Stimulated activated CD4-positive, alpha-beta T cell treated with anti-CD3 and anti-CD28 coated beads, Interleukin-12 subunit alpha, Interleukin-12 subunit beta, amount 100 ng/mL, for 4 hours (primary cell): ENCODE data around the gene STAB1.

Experiments used
- DNase-seq: peaks from one replicate; pipeline ENCODE4 v3.0.0-alpha.2; 2020

Gene STAB1

GRCh38 chr3:52507359-52507758, 12.2 kb downstream of the STAB1 start:
- DNase-seq = no peak

GRCh38 chr3:52509753-52510328, 14.7 kb downstream of the STAB1 start:
- no peak for DNase-seq

GRCh38 chr3:52511509-52511908, 16.4 kb downstream of the STAB1 start:
- DNase-seq = no peak

DNA sequence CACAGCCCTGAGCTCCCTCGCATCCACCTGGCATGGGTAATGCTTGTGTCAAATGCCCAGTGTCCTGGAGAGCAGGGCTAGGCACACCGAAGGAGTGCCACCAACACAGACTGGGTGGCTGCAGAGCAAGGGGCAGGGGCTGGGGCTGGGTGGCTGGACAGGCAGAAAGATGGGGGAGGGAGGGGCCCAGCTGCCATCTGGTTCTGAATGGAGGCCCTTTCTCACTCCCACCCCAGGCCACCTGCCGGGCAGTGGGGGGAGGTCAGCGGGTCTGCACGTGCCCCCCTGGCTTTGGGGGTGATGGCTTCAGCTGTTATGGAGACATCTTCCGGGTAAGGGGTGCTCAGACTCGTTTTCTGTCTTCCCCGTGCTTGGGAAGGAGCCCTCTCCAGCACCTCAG, 17.0 kb downstream of the STAB1 start:
- DNase-seq = no peak

GRCh38 chr3:52512727-52513126, 17.6 kb downstream of the STAB1 start:
- DNase-seq = no peak

DNA sequence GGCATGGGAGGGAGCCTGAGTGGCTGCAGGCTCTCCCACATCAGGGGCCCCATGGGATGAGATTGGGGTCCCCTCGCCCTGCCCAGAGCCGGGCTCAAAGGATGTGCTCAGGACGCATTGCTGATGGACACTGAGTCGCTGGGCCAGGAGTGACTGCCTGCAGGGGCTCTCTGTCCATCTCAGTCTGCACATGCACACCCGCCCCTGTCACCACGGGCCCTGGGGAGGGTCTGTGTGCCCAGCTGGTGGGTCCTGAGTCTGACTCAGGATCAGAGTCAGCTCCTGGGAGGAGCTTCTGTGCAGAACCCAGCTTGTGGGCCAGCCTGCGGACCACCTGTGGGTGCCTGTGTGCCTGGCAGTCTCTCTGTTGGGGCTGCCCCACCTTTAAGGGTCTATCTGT, 18.1 kb downstream of the STAB1 start:
- DNase-seq = no peak

DNA sequence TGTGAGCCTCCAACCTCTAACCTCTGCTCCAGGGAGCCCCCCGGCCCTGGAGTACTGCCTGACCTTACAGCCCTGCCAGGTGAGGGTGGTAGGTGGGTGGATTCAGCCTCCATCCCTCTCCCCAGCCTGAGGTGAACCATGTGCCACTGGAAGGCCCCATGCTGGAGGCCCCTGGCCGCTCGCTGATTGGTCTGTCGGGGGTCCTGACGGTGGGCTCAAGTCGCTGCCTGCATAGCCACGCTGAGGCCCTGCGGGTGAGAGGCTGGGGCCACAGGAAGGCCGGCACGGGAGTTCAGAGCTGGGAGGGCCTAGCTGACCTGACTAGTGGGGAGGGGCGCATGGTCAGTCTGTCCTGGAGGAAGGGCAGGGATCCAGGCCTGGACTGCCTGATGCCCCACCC, 19.4 kb downstream of the STAB1 start:
- DNase-seq = no peak

DNA sequence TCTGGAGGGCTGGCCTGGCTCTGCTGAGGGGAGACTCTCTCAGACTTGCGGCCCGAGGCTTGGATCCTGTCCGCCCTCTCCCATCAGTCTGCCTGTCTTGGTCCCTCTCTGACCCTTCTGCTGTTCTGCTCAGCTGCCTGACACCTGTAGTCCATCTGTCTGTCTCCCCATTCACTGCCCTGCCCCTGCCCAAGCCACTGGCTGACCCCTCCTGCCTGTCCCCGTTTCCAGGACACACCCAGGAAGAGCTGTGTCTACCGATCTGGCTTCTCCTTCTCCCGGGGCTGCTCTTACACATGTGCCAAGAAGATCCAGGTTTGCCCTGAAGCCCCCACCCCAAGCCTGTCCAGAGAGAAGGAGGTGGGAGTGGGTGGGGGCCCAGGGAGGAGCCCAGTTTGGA, 20.1 kb downstream of the STAB1 start:
- no peak for DNase-seq

- no peak for DNase-seq
Measured at GRCh38 chr3:52516509-52517195, 21.5 kb downstream of the STAB1 start.

- no peak for DNase-seq
Measured at GRCh38 chr3:52517796-52518722, 22.9 kb downstream of the STAB1 start.

- DNase-seq = no peak
Measured at GRCh38 chr3:52518723-52519444, 23.7 kb downstream of the STAB1 start.

- DNase-seq = no peak
Measured at GRCh38 chr3:52519445-52520140, 24.5 kb downstream of the STAB1 start.

DNA sequence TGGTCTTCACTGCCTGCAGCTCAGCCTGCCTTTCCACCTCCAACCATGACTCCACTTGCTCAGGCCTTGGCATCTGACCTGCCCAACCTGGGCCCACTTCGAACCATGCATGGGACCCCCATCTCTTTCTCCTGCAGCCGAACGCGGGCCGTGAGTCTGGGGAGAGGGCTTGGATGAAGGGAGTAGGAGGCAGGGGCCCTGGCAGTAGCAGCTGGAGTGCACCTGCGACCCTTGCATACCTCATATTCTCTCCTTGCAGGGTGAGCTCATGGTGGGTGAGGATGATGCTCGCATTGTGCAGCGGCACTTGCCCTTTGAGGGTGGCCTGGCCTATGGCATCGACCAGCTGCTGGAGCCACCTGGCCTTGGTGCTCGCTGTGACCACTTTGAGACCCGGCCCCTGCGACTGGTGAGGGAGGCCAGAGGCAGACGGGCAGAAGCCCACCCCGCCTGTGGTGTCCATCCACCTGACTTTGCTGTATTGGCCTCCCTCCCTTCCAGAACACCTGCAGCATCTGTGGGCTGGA, 25.1 kb downstream of the STAB1 start:
- no peak for DNase-seq

DNA sequence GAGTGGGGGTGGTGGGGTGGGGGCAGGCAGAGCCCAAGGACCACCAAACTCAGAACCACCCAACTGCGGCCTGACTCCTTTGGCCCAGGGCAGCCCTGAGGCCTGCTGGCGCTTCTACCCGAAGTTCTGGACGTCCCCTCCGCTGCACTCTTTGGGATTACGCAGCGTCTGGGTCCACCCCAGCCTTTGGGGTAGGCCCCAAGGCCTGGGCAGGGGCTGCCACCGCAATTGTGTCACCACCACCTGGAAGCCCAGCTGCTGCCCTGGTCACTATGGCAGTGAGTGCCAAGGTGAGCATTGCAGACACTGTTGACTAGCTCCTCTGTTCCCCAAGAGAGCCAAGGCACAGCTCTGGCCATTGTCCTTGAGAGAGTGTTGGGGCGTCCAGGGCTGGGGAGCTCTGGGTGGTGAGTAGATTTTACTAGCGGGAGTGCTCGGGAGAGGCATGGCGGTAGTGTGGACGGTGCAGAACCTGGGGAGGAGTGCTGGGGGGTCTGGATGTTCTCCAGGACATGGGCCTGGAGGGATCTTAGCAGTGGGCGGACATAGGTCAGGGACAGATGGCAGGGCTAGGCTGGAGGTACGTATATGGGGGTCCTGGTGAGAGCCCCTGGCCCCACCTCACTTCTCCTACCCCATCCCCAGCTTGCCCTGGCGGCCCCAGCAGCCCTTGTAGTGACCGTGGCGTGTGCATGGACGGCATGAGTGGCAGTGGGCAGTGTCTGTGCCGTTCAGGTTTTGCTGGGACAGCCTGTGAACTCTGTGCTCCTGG, 25.8 kb downstream of the STAB1 start:
- no peak for DNase-seq

DNA sequence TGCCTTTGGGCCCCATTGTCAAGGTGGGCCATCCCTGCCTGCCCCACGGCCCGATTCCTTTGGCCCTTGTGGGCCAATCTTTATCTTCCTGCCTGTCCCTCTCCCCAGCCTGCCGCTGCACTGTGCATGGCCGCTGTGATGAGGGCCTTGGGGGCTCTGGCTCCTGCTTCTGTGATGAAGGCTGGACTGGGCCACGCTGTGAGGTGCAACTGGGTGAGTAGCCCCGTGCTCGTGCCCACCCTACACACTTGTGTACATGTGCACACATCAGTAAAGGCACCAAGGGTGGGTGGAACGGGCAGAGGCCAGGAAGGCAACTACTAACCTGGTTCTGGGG, 26.3 kb downstream of the STAB1 start:
- DNase-seq = no peak

DNA sequence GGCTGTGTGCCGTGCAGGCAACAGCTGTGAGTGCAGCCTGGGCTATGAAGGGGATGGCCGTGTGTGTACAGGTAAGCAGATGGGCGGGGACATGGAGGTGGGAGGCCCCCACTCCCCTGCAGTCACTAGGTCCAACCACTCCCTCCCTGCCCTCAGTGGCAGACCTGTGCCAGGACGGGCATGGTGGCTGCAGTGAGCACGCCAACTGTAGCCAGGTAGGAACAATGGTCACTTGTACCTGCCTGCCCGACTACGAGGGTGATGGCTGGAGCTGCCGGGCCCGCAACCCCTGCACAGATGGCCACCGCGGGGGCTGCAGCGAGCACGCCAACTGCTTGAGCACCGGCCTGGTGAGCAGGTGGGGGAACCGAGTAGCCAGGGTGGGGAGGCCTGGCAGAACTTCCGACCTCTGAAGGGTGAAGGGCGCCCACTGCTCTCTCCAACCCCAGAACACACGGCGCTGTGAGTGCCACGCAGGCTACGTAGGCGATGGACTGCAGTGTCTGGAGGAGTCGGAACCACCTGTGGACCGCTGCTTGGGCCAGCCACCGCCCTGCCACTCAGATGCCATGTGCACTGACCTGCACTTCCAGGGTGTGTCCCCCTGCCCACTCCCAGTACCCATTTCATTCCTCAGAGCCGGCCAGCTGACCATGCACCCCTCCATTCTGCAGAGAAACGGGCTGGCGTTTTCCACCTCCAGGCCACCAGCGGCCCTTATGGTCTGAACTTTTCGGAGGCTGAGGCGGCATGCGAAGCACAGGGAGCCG, 26.9 kb downstream of the STAB1 start:
- no peak for DNase-seq

- DNase-seq = no peak
Measured at GRCh38 chr3:52522651-52523251, 27.6 kb downstream of the STAB1 start.

DNA sequence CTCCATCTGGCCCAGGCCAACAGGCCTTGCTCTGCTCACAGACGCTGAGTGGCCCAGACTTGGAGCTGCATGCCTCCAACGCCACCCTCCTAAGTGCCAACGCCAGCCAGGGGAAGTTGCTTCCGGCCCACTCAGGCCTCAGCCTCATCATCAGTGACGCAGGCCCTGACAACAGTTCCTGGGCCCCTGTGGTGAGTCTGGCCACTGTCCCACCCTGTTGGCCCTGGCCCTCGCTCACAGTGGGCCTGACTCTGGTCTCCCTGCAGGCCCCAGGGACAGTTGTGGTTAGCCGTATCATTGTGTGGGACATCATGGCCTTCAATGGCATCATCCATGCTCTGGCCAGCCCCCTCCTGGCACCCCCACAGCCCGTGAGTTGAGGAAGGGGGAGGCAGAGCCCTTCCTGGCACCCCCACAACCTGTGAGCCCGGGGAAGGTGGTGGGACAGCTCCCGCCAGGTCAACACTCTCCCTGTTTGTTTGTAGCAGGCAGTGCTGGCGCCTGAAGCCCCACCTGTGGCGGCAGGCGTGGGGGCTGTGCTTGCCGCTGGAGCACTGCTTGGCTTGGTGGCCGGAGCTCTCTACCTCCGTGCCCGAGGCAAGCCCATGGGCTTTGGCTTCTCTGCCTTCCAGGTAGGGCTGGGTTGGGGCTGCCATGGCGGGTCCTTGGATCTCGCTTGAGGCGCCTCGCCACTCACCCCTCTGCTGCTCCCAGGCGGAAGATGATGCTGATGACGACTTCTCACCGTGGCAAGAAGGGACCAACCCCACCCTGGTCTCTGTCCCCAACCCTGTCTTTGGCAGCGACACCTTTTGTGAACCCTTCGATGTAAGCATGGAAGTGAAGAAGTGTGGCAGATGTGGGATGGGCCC, 28.5 kb downstream of the STAB1 start:
- DNase-seq = no peak

DNA sequence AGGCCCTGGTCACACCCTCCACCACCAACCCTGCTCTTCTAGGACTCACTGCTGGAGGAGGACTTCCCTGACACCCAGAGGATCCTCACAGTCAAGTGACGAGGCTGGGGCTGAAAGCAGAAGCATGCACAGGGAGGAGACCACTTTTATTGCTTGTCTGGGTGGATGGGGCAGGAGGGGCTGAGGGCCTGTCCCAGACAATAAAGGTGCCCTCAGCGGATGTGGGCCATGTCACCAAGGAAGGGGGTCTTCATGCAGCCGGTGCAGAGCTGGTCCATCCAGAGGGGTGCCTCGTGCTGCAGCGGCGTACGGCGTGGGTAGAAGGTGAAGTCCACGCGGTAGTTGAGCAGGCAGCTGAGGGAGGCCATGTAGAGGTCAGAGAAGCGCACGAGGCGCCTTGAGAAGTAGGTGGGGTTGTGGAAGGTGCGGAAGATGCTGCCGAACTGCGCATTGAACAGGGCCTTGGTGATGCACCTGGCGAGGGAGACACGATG, 29.2 kb downstream of the STAB1 start:
- no peak for DNase-seq
